ENCODE data around the gene SIGLEC1. TPM values are rescaled to one million over a fixed set of nuclear protein-coding genes. Genes with fewer than 3 reads are reported as not detected.

SIGLEC1 gene
- total and polyA plus RNA-seq, 2 donors (not counting 1 experiment from before 2014, with no cell fraction given) = not detected

- H3K36me3 ChIP-seq (ENCODE audit: control insufficient read depth, insufficient read depth, low read length) = peaks cover 3% of the 10 kb centered on the region
- H3K9ac ChIP-seq (ENCODE audit: insufficient read depth, low read length) = no peak overlapping the region
- H3K4me3 ChIP-seq (replicated peaks in 1 of 4; ENCODE audit: control extremely low read depth in 1 of 4, insufficient read depth in 1 of 4, low read depth in 3 of 4, low read length in 4 of 4) = no peak overlapping the region
- no peak for TF ChIP-seq EZH2 (IDR thresholded peaks at IDR 0.05; ENCODE audit: low read length, missing control alignments)
- no peak overlapping the region for H2AFZ ChIP-seq (ENCODE audit: low read length)
- no peak for DNase-seq (ENCODE audit: low read depth in 2 of 2)
- H3K4me2 ChIP-seq (ENCODE audit: extremely low read depth, insufficient read depth, low read length) = no peak overlapping the region
- H3K4me1 ChIP-seq (ENCODE audit: control insufficient read depth, extremely low read depth, insufficient read depth, low read length) = no peaks in the 10 kb centered on the region
- no peaks in the 10 kb centered on the region for H3K79me2 ChIP-seq (ENCODE audit: control insufficient read depth, insufficient read depth, low read length)
- no peaks in the 10 kb centered on the region for H3K9me3 ChIP-seq (ENCODE audit: control insufficient read depth, insufficient read depth, low read depth, low read length)
- H4K20me1 ChIP-seq (ENCODE audit: control insufficient read depth, extremely low read depth, insufficient read depth, low read length) = no peaks in the 10 kb centered on the region
- no peak overlapping the region for H3K27ac ChIP-seq (ENCODE audit: insufficient read depth, low read length)
- H3K27me3 ChIP-seq (ENCODE audit: control insufficient read depth, insufficient read depth, low read length) = no peaks in the 10 kb centered on the region
Observed at GRCh38 chr20:3759316-3759823, 47.0 kb upstream of the SIGLEC1 start.

GRCh38 chr20:3758566-3758965 lies 46.2 kb upstream of the SIGLEC1 start:
- H3K4me1 ChIP-seq (ENCODE audit: control insufficient read depth, extremely low read depth, insufficient read depth, low read length) = no peaks in the 10 kb centered on the region
- no peak for TF ChIP-seq EZH2 (IDR thresholded peaks at IDR 0.05; ENCODE audit: low read length, missing control alignments)
- TF ChIP-seq, protein P1, sequence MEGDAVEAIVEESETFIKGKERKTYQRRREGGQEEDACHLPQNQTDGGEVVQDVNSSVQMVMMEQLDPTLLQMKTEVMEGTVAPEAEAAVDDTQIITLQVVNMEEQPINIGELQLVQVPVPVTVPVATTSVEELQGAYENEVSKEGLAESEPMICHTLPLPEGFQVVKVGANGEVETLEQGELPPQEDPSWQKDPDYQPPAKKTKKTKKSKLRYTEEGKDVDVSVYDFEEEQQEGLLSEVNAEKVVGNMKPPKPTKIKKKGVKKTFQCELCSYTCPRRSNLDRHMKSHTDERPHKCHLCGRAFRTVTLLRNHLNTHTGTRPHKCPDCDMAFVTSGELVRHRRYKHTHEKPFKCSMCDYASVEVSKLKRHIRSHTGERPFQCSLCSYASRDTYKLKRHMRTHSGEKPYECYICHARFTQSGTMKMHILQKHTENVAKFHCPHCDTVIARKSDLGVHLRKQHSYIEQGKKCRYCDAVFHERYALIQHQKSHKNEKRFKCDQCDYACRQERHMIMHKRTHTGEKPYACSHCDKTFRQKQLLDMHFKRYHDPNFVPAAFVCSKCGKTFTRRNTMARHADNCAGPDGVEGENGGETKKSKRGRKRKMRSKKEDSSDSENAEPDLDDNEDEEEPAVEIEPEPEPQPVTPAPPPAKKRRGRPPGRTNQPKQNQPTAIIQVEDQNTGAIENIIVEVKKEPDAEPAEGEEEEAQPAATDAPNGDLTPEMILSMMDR (conservative IDR thresholded peaks at IDR 0.05 in 1 of 2, IDR thresholded peaks at IDR 0.05 in 1 of 2; ENCODE audit: low read depth in 1 of 2, low read length in 2 of 2) = no peak
- no peaks in the 10 kb centered on the region for H3K27me3 ChIP-seq (ENCODE audit: control insufficient read depth, insufficient read depth, low read length)
- no peak overlapping the region for H3K4me3 ChIP-seq (replicated peaks in 1 of 4; ENCODE audit: control extremely low read depth in 1 of 4, insufficient read depth in 1 of 4, low read depth in 3 of 4, low read length in 4 of 4)
- no peak for DNase-seq (ENCODE audit: low read depth in 2 of 2)
- H4K20me1 ChIP-seq (ENCODE audit: control insufficient read depth, extremely low read depth, insufficient read depth, low read length) = no peaks in the 10 kb centered on the region
- no peak overlapping the region for H3K4me2 ChIP-seq (ENCODE audit: extremely low read depth, insufficient read depth, low read length)
- H3K36me3 ChIP-seq (ENCODE audit: control insufficient read depth, insufficient read depth, low read length) = peaks cover 3% of the 10 kb centered on the region
- no peak overlapping the region for H3K27ac ChIP-seq (ENCODE audit: insufficient read depth, low read length)
- no peaks in the 10 kb centered on the region for H3K9me3 ChIP-seq (ENCODE audit: control insufficient read depth, insufficient read depth, low read depth, low read length)
- no peak overlapping the region for H3K9ac ChIP-seq (ENCODE audit: insufficient read depth, low read length)
- no peaks in the 10 kb centered on the region for H3K79me2 ChIP-seq (ENCODE audit: control insufficient read depth, insufficient read depth, low read length)
- no peak overlapping the region for H2AFZ ChIP-seq (ENCODE audit: low read length)

DNA sequence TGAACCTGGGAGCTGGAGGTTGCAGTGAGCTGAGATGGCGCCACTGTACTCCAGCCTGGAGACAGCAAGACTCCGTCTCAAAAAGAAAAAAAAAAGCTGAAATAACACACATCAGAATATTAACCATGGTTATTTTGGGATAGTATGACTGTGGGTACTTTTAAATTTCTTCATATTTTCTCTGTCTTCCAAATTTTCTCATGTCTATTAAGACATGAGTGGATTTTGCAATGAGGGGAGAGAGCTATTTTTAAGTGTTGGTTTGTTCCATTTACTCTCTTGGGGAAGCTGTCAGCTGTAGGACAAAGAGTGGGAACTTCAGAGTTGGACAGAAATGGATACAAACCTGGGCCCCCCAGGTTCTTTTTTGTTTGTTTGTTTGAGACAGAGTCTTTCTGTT lies 44.9 kb upstream of the SIGLEC1 start:
- H3K9me3 ChIP-seq (ENCODE audit: control insufficient read depth, insufficient read depth, low read depth, low read length) = no peaks in the 10 kb centered on the region
- H3K4me1 ChIP-seq (ENCODE audit: control insufficient read depth, extremely low read depth, insufficient read depth, low read length) = no peaks in the 10 kb centered on the region
- H3K27ac ChIP-seq (ENCODE audit: insufficient read depth, low read length) = no peak overlapping the region
- no peak overlapping the region for H3K9ac ChIP-seq (ENCODE audit: insufficient read depth, low read length)
- H3K36me3 ChIP-seq (ENCODE audit: control insufficient read depth, insufficient read depth, low read length) = peaks cover 3% of the 10 kb centered on the region
- TF ChIP-seq, protein P1 (conservative IDR thresholded peaks at IDR 0.05 in 1 of 2, IDR thresholded peaks at IDR 0.05 in 1 of 2; ENCODE audit: low read depth in 1 of 2, low read length in 2 of 2) = no peak
- no peak for TF ChIP-seq EZH2 (IDR thresholded peaks at IDR 0.05; ENCODE audit: low read length, missing control alignments)
- no peak overlapping the region for H2AFZ ChIP-seq (ENCODE audit: low read length)
- H4K20me1 ChIP-seq (ENCODE audit: control insufficient read depth, extremely low read depth, insufficient read depth, low read length) = no peaks in the 10 kb centered on the region
- no peak overlapping the region for H3K4me2 ChIP-seq (ENCODE audit: extremely low read depth, insufficient read depth, low read length)
- DNase-seq (ENCODE audit: low read depth in 2 of 2) = no peak
- H3K79me2 ChIP-seq (ENCODE audit: control insufficient read depth, insufficient read depth, low read length) = no peaks in the 10 kb centered on the region
- no peak overlapping the region for H3K4me3 ChIP-seq (replicated peaks in 1 of 4; ENCODE audit: control extremely low read depth in 1 of 4, insufficient read depth in 1 of 4, low read depth in 3 of 4, low read length in 4 of 4)
- H3K27me3 ChIP-seq (ENCODE audit: control insufficient read depth, insufficient read depth, low read length) = no peaks in the 10 kb centered on the region

Measured in fibroblast of lung (primary cell).